ENCODE results near the gene COX11. TPM values are rescaled to one million over a fixed set of nuclear protein-coding genes. Genes with fewer than 3 reads are reported as not detected.

Gene COX11
- total RNA-seq, 1 experiment from 2014 or later: 65.0 TPM

GRCh38 chr17:54968262-54968987 is at the start of gene COX11, which contains the start of gene STXBP4 (continued):
- TF ChIP-seq E2F1 (CRISPR knock-in tag; IDR thresholded peaks at IDR 0.05) (no peak), PRDM15 (CRISPR knock-in tag; IDR thresholded peaks at IDR 0.05) (no peak), GABPB1 (CRISPR knock-in tag; IDR thresholded peaks at IDR 0.05) (peak; percentile 48), ZNF423 (CRISPR knock-in tag; IDR thresholded peaks at IDR 0.05) (no peak), USF1 (CRISPR knock-in tag; IDR thresholded peaks at IDR 0.05) (no peak), SMAD4 (CRISPR knock-in tag; IDR thresholded peaks at IDR 0.05) (no peak), ZNF416 (CRISPR knock-in tag; IDR thresholded peaks at IDR 0.05) (0 out of 2 replicates have a peak, but pooled peaks have one; percentile 23), SP1 (CRISPR knock-in tag; conservative IDR thresholded peaks at IDR 0.05) (peak; percentile 49; the same call in 1 of the 2 replicates), ZNF425 (CRISPR knock-in tag; conservative IDR thresholded peaks at IDR 0.05) (no peak), GRHL2 (CRISPR knock-in tag; IDR thresholded peaks at IDR 0.05; ENCODE audit: insufficient replicate concordance, severe bottlenecking) (no peak), TP53 (CRISPR knock-in tag; IDR thresholded peaks at IDR 0.05) (no peak), NR3C1 (CRISPR knock-in tag; conservative IDR thresholded peaks at IDR 0.05; ENCODE audit: low read depth) (no peak), ZNF121 (CRISPR knock-in tag; IDR thresholded peaks at IDR 0.05) (no peak), NFE2L1 (CRISPR knock-in tag; IDR thresholded peaks at IDR 0.05) (no peak), AFF4 (CRISPR knock-in tag; IDR thresholded peaks at IDR 0.05; ENCODE audit: borderline replicate concordance) (no peak), CREB1 (CRISPR knock-in tag; IDR thresholded peaks at IDR 0.05) (no peak), MXD4 (CRISPR knock-in tag; IDR thresholded peaks at IDR 0.05; ENCODE audit: borderline replicate concordance) (no peak), ZNF263 (CRISPR knock-in tag; IDR thresholded peaks at IDR 0.05; ENCODE audit: low read depth) (no peak), ZNF396 (CRISPR knock-in tag; IDR thresholded peaks at IDR 0.05; ENCODE audit: borderline replicate concordance) (no peak), HMGXB4 (CRISPR knock-in tag; IDR thresholded peaks at IDR 0.05) (0 out of 2 replicates have a peak, but pooled peaks have one; percentile 36), JAZF1 (CRISPR knock-in tag; IDR thresholded peaks at IDR 0.05) (no peak), FOXK1 (CRISPR knock-in tag; IDR thresholded peaks at IDR 0.05) (peak; percentile 72), ZMAT4 (CRISPR knock-in tag; IDR thresholded peaks at IDR 0.05) (no peak), PRRX2 (CRISPR knock-in tag; IDR thresholded peaks at IDR 0.05) (no peak), CREM (CRISPR knock-in tag; IDR thresholded peaks at IDR 0.05) (no peak; the same call in 1 of the 2 replicates), ZNF232 (CRISPR knock-in tag; IDR thresholded peaks at IDR 0.05) (0 out of 2 replicates have a peak, but pooled peaks have one; percentile 56)
